Measurements from ENCODE around the gene SP3. TPM values are rescaled to one million over a fixed set of nuclear protein-coding genes. Genes with fewer than 3 reads are reported as not detected.
A peak's percentile ranks its signal among the peaks of the same experiment; 100 is the strongest.

SP3 gene
- polyA plus RNA-seq, 3 donors = 44.8 to 66.2 (median 54.2) TPM

DNA sequence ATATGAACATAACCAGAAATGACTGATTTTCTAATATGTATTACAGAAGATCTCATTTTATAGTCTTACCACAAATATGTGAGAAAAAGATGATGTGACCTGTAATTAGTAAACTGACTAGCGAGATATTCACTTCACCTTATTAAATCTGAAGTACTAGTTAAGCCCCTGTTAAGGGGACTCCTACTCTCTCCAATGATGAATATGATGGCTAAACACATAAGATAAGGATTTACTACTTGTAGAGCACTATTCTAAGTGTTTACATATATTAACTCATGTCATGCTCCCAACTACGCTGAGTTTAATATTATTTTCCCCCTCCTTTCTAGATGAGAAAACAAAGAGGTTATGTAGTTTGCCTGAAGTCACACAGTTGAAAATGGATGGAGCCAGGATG lies 40.9 kb downstream of the SP3 start:
- no peak overlapping the region for H3K4me3 Mint-ChIP-seq
- Histone ChIP-seq H3K9ac (ENCODE audit: insufficient read depth, low read length, poor library complexity, severe bottlenecking) (no peak overlapping the region), H3K9me3 (replicated peaks in 1 of 2; ENCODE audit: control insufficient read depth in 1 of 2, insufficient read depth in 1 of 2, low read length in 2 of 2) (peaks cover 0 to 3% of the 10 kb centered on the region in 2 donors), H3K79me2 (ENCODE audit: insufficient read depth, low read length) (peaks cover 100% of the 10 kb centered on the region), H4K20me1 (ENCODE audit: insufficient read depth, low read length) (peaks cover 100% of the 10 kb centered on the region), H3K27ac (ENCODE audit: low read depth in 1 of 2, low read length in 2 of 2) (peak overlapping the region in 1 of 2 donors; percentile 17), H3K27me3 (ENCODE audit: control insufficient read depth in 2 of 2, insufficient read depth in 2 of 2, low read length in 2 of 2) (no peaks in the 10 kb centered on the region), H3K4me1 (ENCODE audit: control insufficient read depth in 1 of 2, insufficient read depth in 2 of 2, low read length in 2 of 2) (peaks cover 19 to 21% of the 10 kb centered on the region in 2 donors), H2AFZ (ENCODE audit: insufficient read depth, low read depth, low read length, poor library complexity, severe bottlenecking) (no peak overlapping the region), H3K36me3 (replicated peaks in 1 of 2; ENCODE audit: control insufficient read depth in 1 of 2, insufficient read depth in 2 of 2, low read length in 2 of 2) (peaks cover 6 to 26% of the 10 kb centered on the region in 2 donors), H3K4me2 (replicated peaks; ENCODE audit: extremely low read depth, low read length, poor library complexity, severe bottlenecking) (no peak overlapping the region), H3K4me3 (replicated peaks in 1 of 3; ENCODE audit: low read depth in 2 of 3, low read length in 3 of 3) (no peak overlapping the region)
- DNase-seq = no peak
- H3K36me3 Mint-ChIP-seq = peaks cover 14 to 27% of the 10 kb centered on the region in 2 donors
- TF ChIP-seq, protein P1, sequence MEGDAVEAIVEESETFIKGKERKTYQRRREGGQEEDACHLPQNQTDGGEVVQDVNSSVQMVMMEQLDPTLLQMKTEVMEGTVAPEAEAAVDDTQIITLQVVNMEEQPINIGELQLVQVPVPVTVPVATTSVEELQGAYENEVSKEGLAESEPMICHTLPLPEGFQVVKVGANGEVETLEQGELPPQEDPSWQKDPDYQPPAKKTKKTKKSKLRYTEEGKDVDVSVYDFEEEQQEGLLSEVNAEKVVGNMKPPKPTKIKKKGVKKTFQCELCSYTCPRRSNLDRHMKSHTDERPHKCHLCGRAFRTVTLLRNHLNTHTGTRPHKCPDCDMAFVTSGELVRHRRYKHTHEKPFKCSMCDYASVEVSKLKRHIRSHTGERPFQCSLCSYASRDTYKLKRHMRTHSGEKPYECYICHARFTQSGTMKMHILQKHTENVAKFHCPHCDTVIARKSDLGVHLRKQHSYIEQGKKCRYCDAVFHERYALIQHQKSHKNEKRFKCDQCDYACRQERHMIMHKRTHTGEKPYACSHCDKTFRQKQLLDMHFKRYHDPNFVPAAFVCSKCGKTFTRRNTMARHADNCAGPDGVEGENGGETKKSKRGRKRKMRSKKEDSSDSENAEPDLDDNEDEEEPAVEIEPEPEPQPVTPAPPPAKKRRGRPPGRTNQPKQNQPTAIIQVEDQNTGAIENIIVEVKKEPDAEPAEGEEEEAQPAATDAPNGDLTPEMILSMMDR (IDR thresholded peaks at IDR 0.05) = no peak
- no peaks in the 10 kb centered on the region for H3K27me3 Mint-ChIP-seq (ENCODE audit: low read depth in 3 of 3)
- WGBS (ENCODE audit: insufficient coverage) = no CpG with 5 or more reads among the region's 2 CpGs
- H3K4me1 Mint-ChIP-seq = peaks cover 45% of the 10 kb centered on the region
- intact Hi-C loops (cut with micrococcal nuclease) = no loop called here
- peak overlapping the region in 3 of 7 donors; percentile 55 to 88 (median 60) for H3K27ac Mint-ChIP-seq
- peaks cover 0 to 4% (median 3%) of the 10 kb centered on the region in 7 donors for H3K9me3 Mint-ChIP-seq

DNA sequence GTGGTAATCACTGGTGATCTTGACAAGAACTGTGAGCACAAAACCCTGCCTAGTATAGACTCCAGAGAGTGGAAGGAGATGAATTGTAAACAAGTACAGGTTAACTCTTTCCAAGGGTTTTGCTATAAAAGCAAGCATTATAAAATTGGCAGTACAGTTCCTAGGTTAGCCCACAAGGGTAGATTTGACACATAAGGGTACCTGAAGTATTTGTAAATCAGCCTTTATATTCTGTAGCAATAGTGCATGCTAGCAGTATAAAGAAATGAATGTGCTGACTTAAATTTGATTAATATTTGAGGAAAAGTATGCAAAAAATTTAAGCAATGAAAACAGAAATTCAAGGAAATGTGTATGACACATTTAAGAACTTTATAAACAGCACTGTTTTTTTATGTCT lies 42.4 kb downstream of the SP3 start:
- no peak overlapping the region for H3K4me3 ChIP-seq (replicated peaks in 1 of 3; ENCODE audit: low read depth in 2 of 3, low read length in 3 of 3)
- no peaks in the 10 kb centered on the region for H3K27me3 Mint-ChIP-seq (ENCODE audit: low read depth in 3 of 3)
- TF ChIP-seq, protein P1 (IDR thresholded peaks at IDR 0.05) = no peak
- H3K4me1 Mint-ChIP-seq = peaks cover 39% of the 10 kb centered on the region
- H3K27ac Mint-ChIP-seq = peak overlapping the region in 3 of 7 donors; percentile 1 to 29 (median 26)
- H3K4me2 ChIP-seq (replicated peaks; ENCODE audit: extremely low read depth, low read length, poor library complexity, severe bottlenecking) = no peak overlapping the region
- intact Hi-C loops (cut with micrococcal nuclease) = no loop called here
- no peak overlapping the region for H3K4me3 Mint-ChIP-seq
- H3K9ac ChIP-seq (ENCODE audit: insufficient read depth, low read length, poor library complexity, severe bottlenecking) = no peak overlapping the region
- peaks cover 0 to 3% (median under 1%) of the 10 kb centered on the region in 7 donors for H3K9me3 Mint-ChIP-seq
- peaks cover 0 to 3% of the 10 kb centered on the region in 2 donors for H3K9me3 ChIP-seq (replicated peaks in 1 of 2; ENCODE audit: control insufficient read depth in 1 of 2, insufficient read depth in 1 of 2, low read length in 2 of 2)
- peaks cover 100% of the 10 kb centered on the region for H3K79me2 ChIP-seq (ENCODE audit: insufficient read depth, low read length)
- H2AFZ ChIP-seq (ENCODE audit: insufficient read depth, low read depth, low read length, poor library complexity, severe bottlenecking) = no peak overlapping the region
- H4K20me1 ChIP-seq (ENCODE audit: insufficient read depth, low read length) = peaks cover 100% of the 10 kb centered on the region
- H3K27ac ChIP-seq (ENCODE audit: low read depth in 1 of 2, low read length in 2 of 2) = peak overlapping the region in 1 of 2 donors; percentile 48
- no peak for DNase-seq
- H3K36me3 Mint-ChIP-seq = peaks cover 15 to 33% of the 10 kb centered on the region in 2 donors
- H3K4me1 ChIP-seq (ENCODE audit: control insufficient read depth in 1 of 2, insufficient read depth in 2 of 2, low read length in 2 of 2) = peaks cover 19 to 21% of the 10 kb centered on the region in 2 donors
- no peaks in the 10 kb centered on the region for H3K27me3 ChIP-seq (ENCODE audit: control insufficient read depth in 2 of 2, insufficient read depth in 2 of 2, low read length in 2 of 2)
- peaks cover 16 to 32% of the 10 kb centered on the region in 2 donors for H3K36me3 ChIP-seq (replicated peaks in 1 of 2; ENCODE audit: control insufficient read depth in 1 of 2, insufficient read depth in 2 of 2, low read length in 2 of 2)

Data from CD14-positive monocyte (primary cell).